NCI-H1048 (cell line): ENCODE data around the gene HBE1.
"Not testable (repeated sequence)": the region's sequence is repeated elsewhere in the genome, so short reads cannot be mapped to it uniquely, and the experiment has no call there.

Source experiments
- DNase-seq: peaks from one replicate; lab custom pipeline; 2025; lab: John Stamatoyannopoulos, UW

HBE1 gene

GRCh38 chr11:5252919-5253265, 16.9 kb downstream of the HBE1 start:
- DNase-seq, result no peak

GRCh38 chr11:5252192-5252918, 17.4 kb downstream of the HBE1 start:
- no peak for DNase-seq

GRCh38 chr11:5251746-5252145, 18.0 kb downstream of the HBE1 start:
- no peak for DNase-seq

GRCh38 chr11:5250543-5251204, 19.1 kb downstream of the HBE1 start:
- no peak for DNase-seq

- not testable (repeated sequence) for DNase-seq
Measured at GRCh38 chr11:5249807-5250396, 19.8 kb downstream of the HBE1 start, which contains the start of gene HBG1. HBG1 (minus strand) TSS chr11:5249857; CDS start chr11:5249804, 53 bp downstream.

- not testable (repeated sequence) for DNase-seq
Measured at GRCh38 chr11:5248498-5248897, 21.2 kb downstream of the HBE1 start.

GRCh38 chr11:5247472-5248192, 22.1 kb downstream of the HBE1 start:
- DNase-seq, result no peak

GRCh38 chr11:5246772-5247471, 22.8 kb downstream of the HBE1 start:
- no peak for DNase-seq

GRCh38 chr11:5245155-5245554, 24.6 kb downstream of the HBE1 start:
- DNase-seq, result no peak

- DNase-seq, result no peak
Measured at GRCh38 chr11:5243816-5244180, 25.9 kb downstream of the HBE1 start.

GRCh38 chr11:5242933-5243815, 26.6 kb downstream of the HBE1 start:
- DNase-seq, result no peak

- DNase-seq, result no peak
Measured at GRCh38 chr11:5242208-5242607, 27.5 kb downstream of the HBE1 start.

GRCh38 chr11:5241458-5241857, 28.3 kb downstream of the HBE1 start:
- no peak for DNase-seq

GRCh38 chr11:5240458-5240857, 29.3 kb downstream of the HBE1 start:
- DNase-seq, result no peak

GRCh38 chr11:5240056-5240455, 29.7 kb downstream of the HBE1 start:
- no peak for DNase-seq

GRCh38 chr11:5239046-5239445, 30.7 kb downstream of the HBE1 start:
- no peak for DNase-seq

GRCh38 chr11:5238486-5238885, 31.3 kb downstream of the HBE1 start:
- no peak for DNase-seq

GRCh38 chr11:5237420-5237819, 32.3 kb downstream of the HBE1 start:
- no peak for DNase-seq

GRCh38 chr11:5235364-5236095, 34.2 kb downstream of the HBE1 start:
- no peak for DNase-seq

- no peak for DNase-seq
Measured at GRCh38 chr11:5234381-5234834, 35.3 kb downstream of the HBE1 start, which contains the start of gene HBD. HBD (minus strand) TSS chr11:5234483; CDS start chr11:5234433, 50 bp downstream.
